WTC11 (cell line): Measurements from ENCODE around the gene RIC8B. TPM values are rescaled to one million over a fixed set of nuclear protein-coding genes. Genes with fewer than 3 reads are reported as not detected.

ENCODE experiments used
- ATAC-seq: fragments of 200-7000 bp; cut with Tn5 transposase; 2 replicates; pipeline ENCODE4 v1.10.0; 2021; ENCODE audit warnings: mild to moderate bottlenecking, moderate library complexity
- CTCF ChIA-PET: fragments of 300-600 bp; sonication (Branson Sonifier 250); formaldehyde crosslinking; loops from one replicate; lab custom pipeline; 2021; ENCODE audit warnings: antibody characterized with exemption; lab: Charles Lee
- POLR2A ChIA-PET: fragments of 350-600 bp; sonication (Branson Sonifier 250); formaldehyde crosslinking; loops from one replicate; lab custom pipeline; 2021; ENCODE audit warnings: antibody characterized with exemption; lab: Charles Lee
- DNase-seq: peaks from one replicate; pipeline ENCODE4 v3.0.0; 2021; ENCODE audit warnings: low spot score
- H3K27ac Mint-ChIP-seq: 2 replicates; pipeline ENCODE4 v1.8.0; 2021; ENCODE audit warnings: mixed read lengths
- H3K27me3 Mint-ChIP-seq: 2 replicates; pipeline ENCODE4 v1.8.0; 2021; ENCODE audit warnings: low read depth, mild to moderate bottlenecking, moderate library complexity, mixed read lengths
- H3K36me3 Mint-ChIP-seq: 2 replicates; pipeline ENCODE4 v1.8.0; 2021; ENCODE audit warnings: mixed read lengths
- H3K4me1 Mint-ChIP-seq: 2 replicates; pipeline ENCODE4 v1.8.0; 2022; ENCODE audit warnings: mixed read lengths
- H3K4me3 Mint-ChIP-seq: 2 replicates; pipeline ENCODE4 v1.8.0; 2021; ENCODE audit warnings: mild to moderate bottlenecking, moderate library complexity, mixed read lengths
- H3K9me3 Mint-ChIP-seq: 2 replicates; pipeline ENCODE4 v1.8.0; 2021; ENCODE audit warnings: mixed read lengths
- CBFB ChIP-seq: sonication (generic); formaldehyde crosslinking; IDR thresholded peaks from 2 replicates; pipeline ENCODE4 v1.8.1; 2022; ENCODE audit warnings: mild to moderate bottlenecking, low read depth, missing genetic modification reagents
- FOXK1 ChIP-seq: sonication (generic); formaldehyde crosslinking; IDR thresholded peaks from 2 replicates; pipeline ENCODE4 v1.8.0; 2022; ENCODE audit warnings: mild to moderate bottlenecking, moderate library complexity, missing genetic modification reagents
- HMGA2 ChIP-seq: fragments of 250-450 bp; sonication (Bioruptor Pico); IDR thresholded peaks from 2 replicates; pipeline ENCODE4 v1.4.0; 2021; ENCODE audit warnings: mild to moderate bottlenecking, moderate library complexity
- RELA ChIP-seq: sonication (generic); formaldehyde crosslinking; IDR thresholded peaks from 2 replicates; pipeline ENCODE4 v1.8.1; 2022; ENCODE audit warnings: missing genetic modification reagents, mild to moderate bottlenecking, borderline replicate concordance
- RORB ChIP-seq: fragments of 250-450 bp; sonication (Bioruptor Pico); IDR thresholded peaks from 2 replicates; pipeline ENCODE4 v1.9.0; 2021; ENCODE audit warnings: mild to moderate bottlenecking
- TEAD1 ChIP-seq: sonication (generic); formaldehyde crosslinking; IDR thresholded peaks from 2 replicates; pipeline ENCODE4 v1.8.0; 2022; ENCODE audit warnings: mild to moderate bottlenecking, missing genetic modification reagents
- ZBTB21 ChIP-seq: sonication (generic); formaldehyde crosslinking; IDR thresholded peaks from 2 replicates; pipeline ENCODE4 v1.8.1; 2023; ENCODE audit warnings: mild to moderate bottlenecking, missing genetic modification reagents, borderline replicate concordance
- ZNF219 ChIP-seq: sonication (generic); formaldehyde crosslinking; IDR thresholded peaks from 2 replicates; pipeline ENCODE4 v1.8.0; 2023; ENCODE audit warnings: missing genetic modification reagents, mild to moderate bottlenecking, borderline replicate concordance
- total RNA-seq: library from RNA; stranded (reverse); gene quantifications from 3 replicates; pipeline ENCODE4 v1.2.3, GENCODE V29; 2021
- TF ChIP-seq, protein P1 (sequence below): fragments of 250-450 bp; sonication (Bioruptor Pico); conservative IDR thresholded peaks from 2 replicates; pipeline ENCODE4 v1.9.0; 2021; ENCODE audit warnings: mild to moderate bottlenecking
- TF ChIP-seq, protein P2 (sequence below): sonication (generic); formaldehyde crosslinking; IDR thresholded peaks from 2 replicates; pipeline ENCODE4 v1.8.1; 2023; ENCODE audit warnings: mild to moderate bottlenecking, missing genetic modification reagents, borderline replicate concordance
- TF ChIP-seq, protein P3 (sequence below): sonication (generic); formaldehyde crosslinking; IDR thresholded peaks from 2 replicates; pipeline ENCODE4 v1.8.1; 2022; ENCODE audit warnings: low read depth, mild to moderate bottlenecking, moderate library complexity, missing genetic modification reagents, borderline replicate concordance
- TF ChIP-seq, protein P4 (sequence below): sonication (generic); formaldehyde crosslinking; IDR thresholded peaks from 2 replicates; pipeline ENCODE4 v1.8.1; 2023; ENCODE audit warnings: mild to moderate bottlenecking, moderate library complexity, missing genetic modification reagents
- TF ChIP-seq, protein P5 (sequence below): sonication (generic); formaldehyde crosslinking; IDR thresholded peaks from 2 replicates; pipeline ENCODE4 v1.8.0; 2023; ENCODE audit warnings: mild to moderate bottlenecking, missing genetic modification reagents
- TF ChIP-seq, protein P6 (sequence below): sonication (generic); formaldehyde crosslinking; IDR thresholded peaks from 2 replicates; pipeline ENCODE4 v1.8.0; 2023; ENCODE audit warnings: missing genetic modification reagents
- TF ChIP-seq, protein P7 (sequence below): sonication (generic); formaldehyde crosslinking; IDR thresholded peaks from 2 replicates; pipeline ENCODE4 v1.8.0; 2023; ENCODE audit warnings: missing genetic modification reagents, mild to moderate bottlenecking, borderline replicate concordance

RIC8B gene
- total RNA-seq, 1 experiment from 2014 or later, result 20.2 TPM

DNA sequence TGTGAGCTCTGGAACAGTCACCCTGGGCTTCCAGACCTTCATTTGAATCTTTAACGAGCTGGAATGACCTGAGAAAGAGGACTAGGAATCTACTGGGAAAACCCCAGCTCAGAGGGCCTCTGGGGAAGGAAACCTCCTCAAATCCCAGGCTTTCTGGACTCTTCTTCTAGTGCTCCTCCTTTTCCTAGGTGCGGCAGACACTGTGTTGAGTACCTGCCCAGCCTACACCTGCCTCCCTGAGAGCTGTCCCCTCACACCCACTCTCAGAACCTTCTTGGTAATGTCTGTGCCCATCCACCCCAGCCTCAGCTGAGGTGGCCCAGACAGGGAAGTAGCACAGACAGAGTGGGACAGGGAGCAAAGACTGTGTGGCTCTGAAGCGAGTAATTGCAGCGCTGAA, 133.4 kb downstream of the RIC8B start:
- Mint-ChIP-seq H3K27me3 (peaks cover 16% of the 10 kb centered on the region), H3K27ac (no peak overlapping the region), H3K4me1 (peaks cover 3% of the 10 kb centered on the region), H3K36me3 (no peaks in the 10 kb centered on the region), H3K9me3 (peaks cover 6% of the 10 kb centered on the region), H3K4me3 (no peak overlapping the region)
- ChIA-PET POLR2A (no interaction called here), CTCF (interaction anchor here (1.1 to 5.7 kb wide), 3 partner anchors 11 to 550 kb away, joined by 3 to 53 read pairs (median 4); partner anchors contain the start of genes POLR3B and TMEM263)
- DNase-seq (no peak), ATAC-seq (no peak)
- TF ChIP-seq, protein P1, sequence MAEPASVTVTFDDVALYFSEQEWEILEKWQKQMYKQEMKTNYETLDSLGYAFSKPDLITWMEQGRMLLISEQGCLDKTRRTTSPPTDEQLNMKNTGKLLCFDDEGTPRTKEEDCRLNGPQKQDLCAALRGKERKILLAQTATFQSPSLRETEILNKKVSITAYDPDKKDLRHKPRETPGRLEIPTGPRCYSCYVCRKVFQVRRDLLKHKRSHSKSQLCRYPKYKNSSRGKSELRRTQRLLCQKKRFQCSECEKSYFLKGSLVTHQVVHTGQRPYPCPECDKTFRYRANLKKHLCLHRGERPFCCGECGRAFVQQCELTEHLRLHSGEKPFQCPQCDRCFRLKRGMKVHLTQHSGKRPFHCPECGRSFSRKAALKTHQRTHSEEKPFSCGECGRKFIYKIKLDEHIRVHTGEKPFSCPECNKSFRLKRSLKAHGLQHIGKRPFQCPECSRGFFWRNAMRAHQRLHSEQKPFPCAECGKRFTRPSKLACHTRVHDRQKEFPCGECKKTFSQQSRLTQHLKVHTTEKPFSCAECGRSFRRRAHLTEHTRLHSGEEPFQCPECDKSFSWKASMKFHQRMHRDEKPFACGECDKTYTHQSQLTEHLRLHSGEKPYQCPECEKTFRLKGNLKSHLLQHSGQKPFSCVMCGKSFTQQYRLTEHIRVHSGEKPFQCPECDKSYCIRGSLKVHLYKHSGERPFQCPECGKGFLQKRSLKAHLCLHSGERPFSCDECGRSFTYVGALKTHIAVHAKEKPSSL (CRISPR knock-in tag), result no peak
- TF ChIP-seq, protein P2, sequence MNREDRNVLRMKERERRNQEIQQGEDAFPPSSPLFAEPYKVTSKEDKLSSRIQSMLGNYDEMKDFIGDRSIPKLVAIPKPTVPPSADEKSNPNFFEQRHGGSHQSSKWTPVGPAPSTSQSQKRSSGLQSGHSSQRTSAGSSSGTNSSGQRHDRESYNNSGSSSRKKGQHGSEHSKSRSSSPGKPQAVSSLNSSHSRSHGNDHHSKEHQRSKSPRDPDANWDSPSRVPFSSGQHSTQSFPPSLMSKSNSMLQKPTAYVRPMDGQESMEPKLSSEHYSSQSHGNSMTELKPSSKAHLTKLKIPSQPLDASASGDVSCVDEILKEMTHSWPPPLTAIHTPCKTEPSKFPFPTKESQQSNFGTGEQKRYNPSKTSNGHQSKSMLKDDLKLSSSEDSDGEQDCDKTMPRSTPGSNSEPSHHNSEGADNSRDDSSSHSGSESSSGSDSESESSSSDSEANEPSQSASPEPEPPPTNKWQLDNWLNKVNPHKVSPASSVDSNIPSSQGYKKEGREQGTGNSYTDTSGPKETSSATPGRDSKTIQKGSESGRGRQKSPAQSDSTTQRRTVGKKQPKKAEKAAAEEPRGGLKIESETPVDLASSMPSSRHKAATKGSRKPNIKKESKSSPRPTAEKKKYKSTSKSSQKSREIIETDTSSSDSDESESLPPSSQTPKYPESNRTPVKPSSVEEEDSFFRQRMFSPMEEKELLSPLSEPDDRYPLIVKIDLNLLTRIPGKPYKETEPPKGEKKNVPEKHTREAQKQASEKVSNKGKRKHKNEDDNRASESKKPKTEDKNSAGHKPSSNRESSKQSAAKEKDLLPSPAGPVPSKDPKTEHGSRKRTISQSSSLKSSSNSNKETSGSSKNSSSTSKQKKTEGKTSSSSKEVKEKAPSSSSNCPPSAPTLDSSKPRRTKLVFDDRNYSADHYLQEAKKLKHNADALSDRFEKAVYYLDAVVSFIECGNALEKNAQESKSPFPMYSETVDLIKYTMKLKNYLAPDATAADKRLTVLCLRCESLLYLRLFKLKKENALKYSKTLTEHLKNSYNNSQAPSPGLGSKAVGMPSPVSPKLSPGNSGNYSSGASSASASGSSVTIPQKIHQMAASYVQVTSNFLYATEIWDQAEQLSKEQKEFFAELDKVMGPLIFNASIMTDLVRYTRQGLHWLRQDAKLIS, result no peak
- TF ChIP-seq, protein P3, sequence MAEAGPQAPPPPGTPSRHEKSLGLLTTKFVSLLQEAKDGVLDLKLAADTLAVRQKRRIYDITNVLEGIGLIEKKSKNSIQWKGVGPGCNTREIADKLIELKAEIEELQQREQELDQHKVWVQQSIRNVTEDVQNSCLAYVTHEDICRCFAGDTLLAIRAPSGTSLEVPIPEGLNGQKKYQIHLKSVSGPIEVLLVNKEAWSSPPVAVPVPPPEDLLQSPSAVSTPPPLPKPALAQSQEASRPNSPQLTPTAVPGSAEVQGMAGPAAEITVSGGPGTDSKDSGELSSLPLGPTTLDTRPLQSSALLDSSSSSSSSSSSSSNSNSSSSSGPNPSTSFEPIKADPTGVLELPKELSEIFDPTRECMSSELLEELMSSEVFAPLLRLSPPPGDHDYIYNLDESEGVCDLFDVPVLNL, result no peak

DNA sequence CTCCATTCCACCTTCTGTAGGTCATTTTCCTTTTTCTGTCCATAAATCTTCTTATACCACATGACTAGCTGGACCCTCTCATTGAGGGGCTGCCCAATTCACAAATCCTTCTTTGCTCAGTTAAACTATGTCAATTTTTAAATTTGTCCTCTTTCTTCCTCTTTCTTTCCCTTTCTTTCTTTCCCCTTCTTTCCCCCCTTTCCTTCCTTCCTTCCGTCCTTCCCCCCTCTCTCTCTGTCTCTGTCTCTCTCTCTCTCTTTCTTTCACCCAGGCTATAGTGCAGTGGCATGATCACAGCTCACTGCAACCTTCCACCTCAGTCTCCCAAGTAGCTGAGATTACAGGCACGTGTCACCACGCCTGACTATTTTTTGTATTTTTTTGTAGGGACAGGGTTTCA, 134.1 kb downstream of the RIC8B start:
- ChIA-PET POLR2A (no interaction called here), CTCF (interaction anchor here (1.1 to 5.7 kb wide), 2 partner anchors 10 to 551 kb away, joined by 4 to 53 read pairs; partner anchors contain the start of gene POLR3B)
- peaks cover 6% of the 10 kb centered on the region for H3K9me3 Mint-ChIP-seq
- no peak for DNase-seq
- peaks cover 12% of the 10 kb centered on the region for H3K27me3 Mint-ChIP-seq
- no peaks in the 10 kb centered on the region for H3K36me3 Mint-ChIP-seq
- no peak overlapping the region for H3K4me3 Mint-ChIP-seq
- H3K27ac Mint-ChIP-seq, result no peak overlapping the region
- H3K4me1 Mint-ChIP-seq, result peaks cover 3% of the 10 kb centered on the region; the same call in 1 of the 2 replicates
- ATAC-seq, result no peak
- TF ChIP-seq RORB (CRISPR knock-in tag), result no peak
- TF ChIP-seq, protein P4, sequence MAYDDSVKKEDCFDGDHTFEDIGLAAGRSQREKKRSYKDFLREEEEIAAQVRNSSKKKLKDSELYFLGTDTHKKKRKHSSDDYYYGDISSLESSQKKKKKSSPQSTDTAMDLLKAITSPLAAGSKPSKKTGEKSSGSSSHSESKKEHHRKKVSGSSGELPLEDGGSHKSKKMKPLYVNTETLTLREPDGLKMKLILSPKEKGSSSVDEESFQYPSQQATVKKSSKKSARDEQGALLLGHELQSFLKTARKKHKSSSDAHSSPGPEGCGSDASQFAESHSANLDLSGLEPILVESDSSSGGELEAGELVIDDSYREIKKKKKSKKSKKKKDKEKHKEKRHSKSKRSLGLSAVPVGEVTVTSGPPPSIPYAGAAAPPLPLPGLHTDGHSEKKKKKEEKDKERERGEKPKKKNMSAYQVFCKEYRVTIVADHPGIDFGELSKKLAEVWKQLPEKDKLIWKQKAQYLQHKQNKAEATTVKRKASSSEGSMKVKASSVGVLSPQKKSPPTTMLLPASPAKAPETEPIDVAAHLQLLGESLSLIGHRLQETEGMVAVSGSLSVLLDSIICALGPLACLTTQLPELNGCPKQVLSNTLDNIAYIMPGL (CRISPR knock-in tag), result no peak
- TF ChIP-seq CBFB, result no peak
- no peak for TF ChIP-seq FOXK1
- TF ChIP-seq HMGA2 (CRISPR knock-in tag), result no peak
- TF ChIP-seq RELA (CRISPR knock-in tag), result no peak
- no peak for TF ChIP-seq ZNF219 (CRISPR knock-in tag)
- TF ChIP-seq, protein P5, sequence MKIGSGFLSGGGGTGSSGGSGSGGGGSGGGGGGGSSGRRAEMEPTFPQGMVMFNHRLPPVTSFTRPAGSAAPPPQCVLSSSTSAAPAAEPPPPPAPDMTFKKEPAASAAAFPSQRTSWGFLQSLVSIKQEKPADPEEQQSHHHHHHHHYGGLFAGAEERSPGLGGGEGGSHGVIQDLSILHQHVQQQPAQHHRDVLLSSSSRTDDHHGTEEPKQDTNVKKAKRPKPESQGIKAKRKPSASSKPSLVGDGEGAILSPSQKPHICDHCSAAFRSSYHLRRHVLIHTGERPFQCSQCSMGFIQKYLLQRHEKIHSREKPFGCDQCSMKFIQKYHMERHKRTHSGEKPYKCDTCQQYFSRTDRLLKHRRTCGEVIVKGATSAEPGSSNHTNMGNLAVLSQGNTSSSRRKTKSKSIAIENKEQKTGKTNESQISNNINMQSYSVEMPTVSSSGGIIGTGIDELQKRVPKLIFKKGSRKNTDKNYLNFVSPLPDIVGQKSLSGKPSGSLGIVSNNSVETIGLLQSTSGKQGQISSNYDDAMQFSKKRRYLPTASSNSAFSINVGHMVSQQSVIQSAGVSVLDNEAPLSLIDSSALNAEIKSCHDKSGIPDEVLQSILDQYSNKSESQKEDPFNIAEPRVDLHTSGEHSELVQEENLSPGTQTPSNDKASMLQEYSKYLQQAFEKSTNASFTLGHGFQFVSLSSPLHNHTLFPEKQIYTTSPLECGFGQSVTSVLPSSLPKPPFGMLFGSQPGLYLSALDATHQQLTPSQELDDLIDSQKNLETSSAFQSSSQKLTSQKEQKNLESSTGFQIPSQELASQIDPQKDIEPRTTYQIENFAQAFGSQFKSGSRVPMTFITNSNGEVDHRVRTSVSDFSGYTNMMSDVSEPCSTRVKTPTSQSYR, result no peak
- TF ChIP-seq ZBTB21 (CRISPR knock-in tag), result no peak
- TF ChIP-seq TEAD1, result no peak
- TF ChIP-seq, protein P6, sequence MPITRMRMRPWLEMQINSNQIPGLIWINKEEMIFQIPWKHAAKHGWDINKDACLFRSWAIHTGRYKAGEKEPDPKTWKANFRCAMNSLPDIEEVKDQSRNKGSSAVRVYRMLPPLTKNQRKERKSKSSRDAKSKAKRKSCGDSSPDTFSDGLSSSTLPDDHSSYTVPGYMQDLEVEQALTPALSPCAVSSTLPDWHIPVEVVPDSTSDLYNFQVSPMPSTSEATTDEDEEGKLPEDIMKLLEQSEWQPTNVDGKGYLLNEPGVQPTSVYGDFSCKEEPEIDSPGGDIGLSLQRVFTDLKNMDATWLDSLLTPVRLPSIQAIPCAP, result no peak
- TF ChIP-seq, protein P7, sequence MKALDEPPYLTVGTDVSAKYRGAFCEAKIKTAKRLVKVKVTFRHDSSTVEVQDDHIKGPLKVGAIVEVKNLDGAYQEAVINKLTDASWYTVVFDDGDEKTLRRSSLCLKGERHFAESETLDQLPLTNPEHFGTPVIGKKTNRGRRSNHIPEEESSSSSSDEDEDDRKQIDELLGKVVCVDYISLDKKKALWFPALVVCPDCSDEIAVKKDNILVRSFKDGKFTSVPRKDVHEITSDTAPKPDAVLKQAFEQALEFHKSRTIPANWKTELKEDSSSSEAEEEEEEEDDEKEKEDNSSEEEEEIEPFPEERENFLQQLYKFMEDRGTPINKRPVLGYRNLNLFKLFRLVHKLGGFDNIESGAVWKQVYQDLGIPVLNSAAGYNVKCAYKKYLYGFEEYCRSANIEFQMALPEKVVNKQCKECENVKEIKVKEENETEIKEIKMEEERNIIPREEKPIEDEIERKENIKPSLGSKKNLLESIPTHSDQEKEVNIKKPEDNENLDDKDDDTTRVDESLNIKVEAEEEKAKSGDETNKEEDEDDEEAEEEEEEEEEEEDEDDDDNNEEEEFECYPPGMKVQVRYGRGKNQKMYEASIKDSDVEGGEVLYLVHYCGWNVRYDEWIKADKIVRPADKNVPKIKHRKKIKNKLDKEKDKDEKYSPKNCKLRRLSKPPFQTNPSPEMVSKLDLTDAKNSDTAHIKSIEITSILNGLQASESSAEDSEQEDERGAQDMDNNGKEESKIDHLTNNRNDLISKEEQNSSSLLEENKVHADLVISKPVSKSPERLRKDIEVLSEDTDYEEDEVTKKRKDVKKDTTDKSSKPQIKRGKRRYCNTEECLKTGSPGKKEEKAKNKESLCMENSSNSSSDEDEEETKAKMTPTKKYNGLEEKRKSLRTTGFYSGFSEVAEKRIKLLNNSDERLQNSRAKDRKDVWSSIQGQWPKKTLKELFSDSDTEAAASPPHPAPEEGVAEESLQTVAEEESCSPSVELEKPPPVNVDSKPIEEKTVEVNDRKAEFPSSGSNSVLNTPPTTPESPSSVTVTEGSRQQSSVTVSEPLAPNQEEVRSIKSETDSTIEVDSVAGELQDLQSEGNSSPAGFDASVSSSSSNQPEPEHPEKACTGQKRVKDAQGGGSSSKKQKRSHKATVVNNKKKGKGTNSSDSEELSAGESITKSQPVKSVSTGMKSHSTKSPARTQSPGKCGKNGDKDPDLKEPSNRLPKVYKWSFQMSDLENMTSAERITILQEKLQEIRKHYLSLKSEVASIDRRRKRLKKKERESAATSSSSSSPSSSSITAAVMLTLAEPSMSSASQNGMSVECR (CRISPR knock-in tag), result no peak
- TF ChIP-seq, all 79 proteins: peak for 0
